ENCODE measurements around the gene GPR61.

The GPR61 gene

DNA sequence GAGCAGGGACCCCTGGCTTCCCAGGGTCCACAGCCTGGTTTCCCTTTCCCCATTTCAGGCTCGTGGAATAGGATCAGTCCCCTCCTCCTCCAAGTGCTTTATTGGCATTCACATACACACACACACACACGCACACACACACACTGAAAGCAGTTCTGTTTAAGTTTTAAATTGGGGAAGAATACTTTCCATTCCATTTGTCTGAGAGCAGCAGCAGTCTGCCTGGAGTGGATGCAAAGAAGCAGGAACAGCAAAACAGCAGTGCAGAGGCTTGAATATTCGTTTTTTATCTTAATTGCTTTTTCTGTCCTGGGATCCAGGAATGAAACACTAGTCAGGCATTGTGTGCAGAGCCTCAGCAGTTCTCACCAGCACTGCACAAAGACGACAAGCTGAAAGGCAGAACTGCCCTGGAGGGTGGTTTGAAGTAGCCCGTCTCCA, 38.7 kb upstream of the GPR61 start:
- no peak for TF ChIP-seq CTCF (IDR thresholded peaks at IDR 0.05; ENCODE audit: low read depth, low read length, missing control alignments)
- no peak overlapping the region for H3K4me3 ChIP-seq (ENCODE audit: low read depth, low read length)
- DNase-seq (ENCODE audit: low read depth): no peak

GRCh38 chr1:109501644-109502363, 37.9 kb upstream of the GPR61 start:
- no peak for TF ChIP-seq CTCF (IDR thresholded peaks at IDR 0.05; ENCODE audit: low read depth, low read length, missing control alignments)
- H3K4me3 ChIP-seq (ENCODE audit: low read depth, low read length): no peak overlapping the region

GRCh38 chr1:109502364-109502851, 37.3 kb upstream of the GPR61 start:
- no peak for DNase-seq (ENCODE audit: low read depth)
- no peak for TF ChIP-seq CTCF (IDR thresholded peaks at IDR 0.05; ENCODE audit: low read depth, low read length, missing control alignments)
- no peak overlapping the region for H3K4me3 ChIP-seq (ENCODE audit: low read depth, low read length)

More at GRCh38 chr1:109501644-109502363, 37.9 kb upstream of the GPR61 start:
- DNase-seq (ENCODE audit: low read depth): no peak

- no peak for TF ChIP-seq CTCF (IDR thresholded peaks at IDR 0.05; ENCODE audit: low read depth, low read length, missing control alignments)
Observed at GRCh38 chr1:109503935-109504334, 35.7 kb upstream of the GPR61 start.

DNA sequence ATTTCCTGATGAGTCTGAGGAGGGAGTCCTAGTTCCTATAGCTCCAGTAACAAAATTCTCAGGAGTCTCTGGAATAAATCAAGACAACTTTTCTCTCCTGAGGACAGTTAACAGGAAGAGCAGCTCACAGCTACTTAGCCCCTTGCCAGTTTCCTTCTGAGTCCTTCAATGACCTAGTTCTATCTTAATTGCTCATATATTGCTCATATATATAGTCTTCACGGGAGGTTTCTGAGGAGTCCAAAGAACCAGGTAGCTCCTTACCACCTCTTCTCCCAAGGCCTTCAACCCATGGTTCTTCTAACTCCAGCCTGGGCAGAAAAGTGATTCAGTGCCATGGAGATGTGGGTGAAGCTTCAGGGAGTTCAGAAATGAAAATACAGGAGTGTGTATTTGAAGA, 34.7 kb upstream of the GPR61 start:
- DNase-seq (ENCODE audit: low read depth): no peak
- TF ChIP-seq CTCF (IDR thresholded peaks at IDR 0.05; ENCODE audit: low read depth, low read length, missing control alignments): no peak
- H3K4me3 ChIP-seq (ENCODE audit: low read depth, low read length): no peak overlapping the region

More at GRCh38 chr1:109503935-109504334, 35.7 kb upstream of the GPR61 start:
- H3K4me3 ChIP-seq (ENCODE audit: low read depth, low read length): no peak overlapping the region
- DNase-seq (ENCODE audit: low read depth): no peak

DNA sequence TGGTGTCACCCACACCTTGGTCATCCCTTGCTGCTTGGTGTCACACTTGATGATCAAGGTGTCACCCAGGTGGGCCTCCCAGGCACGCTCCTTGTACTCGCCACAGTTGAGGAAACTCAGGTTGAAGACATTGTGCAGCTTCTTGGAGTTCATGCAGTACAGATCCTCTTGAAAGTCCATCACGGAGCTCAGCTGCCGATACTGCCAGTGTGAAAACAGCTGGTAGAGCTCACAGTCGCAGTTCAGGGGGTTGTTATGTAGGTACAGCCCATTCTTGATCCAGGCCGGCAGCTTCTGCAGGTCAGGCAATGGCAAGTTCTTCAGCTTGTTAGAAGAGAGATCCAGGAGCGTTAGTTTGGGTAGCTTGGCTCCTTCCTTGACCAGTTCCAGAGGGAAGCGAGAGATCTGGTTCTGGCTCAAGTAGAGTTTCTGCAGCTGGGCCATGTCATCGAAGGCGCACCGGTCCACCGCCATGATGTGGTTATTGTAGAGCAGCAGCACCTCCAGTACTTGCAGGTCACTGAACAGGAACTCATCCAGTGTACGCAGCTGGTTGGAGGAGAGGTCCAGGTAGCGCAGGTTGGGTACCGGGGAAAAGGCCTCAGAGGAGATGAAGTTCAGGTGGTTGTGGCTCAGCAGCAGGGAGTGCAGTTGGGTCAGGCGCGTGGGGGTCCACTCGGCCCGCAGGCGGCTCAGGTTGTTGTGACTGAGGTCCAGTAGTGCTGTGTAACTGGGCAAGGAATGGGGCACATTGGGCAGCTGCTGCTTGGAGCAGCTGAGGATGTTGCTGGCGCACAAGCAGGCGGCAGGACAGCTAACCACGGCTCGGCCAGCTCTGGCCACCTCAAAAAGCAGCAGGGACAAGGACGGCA, 31.4 kb upstream of the GPR61 start:
- no peak for TF ChIP-seq CTCF (IDR thresholded peaks at IDR 0.05; ENCODE audit: low read depth, low read length, missing control alignments)
- no peak overlapping the region for H3K4me3 ChIP-seq (ENCODE audit: low read depth, low read length)
- DNase-seq (ENCODE audit: low read depth): no peak
